Right atrium auricular region (tissue), 2 donors: ENCODE results near the gene TSC1. TPM values are rescaled to one million over a fixed set of nuclear protein-coding genes. Genes with fewer than 3 reads are reported as not detected.

Experiments used
- DNase-seq: peaks from one replicate; pipeline ENCODE4 v3.0.0-alpha.2; 2019; ENCODE audit warnings: low spot score
- H3K27ac ChIP-seq, 2 donors: fragments of 200-600 bp; sonication (generic); 1 replicate in 1 of 2; 2 replicates in 1 of 2; pipeline ENCODE4 v1.5.1; 2016 to 2019
- H3K27me3 ChIP-seq, 2 donors: fragments of 200-600 bp; sonication (generic); one replicate each; pipeline versions ENCODE4 v1.5.1 to v1.6.0; 2017 to 2019
- H3K36me3 ChIP-seq: fragments of 200-600 bp; sonication (generic); one replicate; pipeline ENCODE4 v1.5.1; 2016
- H3K4me1 ChIP-seq, 2 donors: fragments of 200-600 bp; sonication (generic); one replicate each; pipeline versions ENCODE4 v1.5.1 to v1.6.0; 2017 to 2019
- H3K4me3 ChIP-seq, 2 donors: fragments of 200-600 bp; sonication (generic); 1 replicate in 1 of 2; 2 replicates in 1 of 2; pipeline ENCODE4 v1.5.1; 2017 to 2019; ENCODE audit warnings: mild to moderate bottlenecking in 1 of 2, moderate library complexity in 1 of 2
- H3K9me3 ChIP-seq, 2 donors: fragments of 200-600 bp; sonication (generic); one replicate each; pipeline ENCODE4 v1.5.1; 2019
- CTCF ChIP-seq, 2 donors: fragments of 200-600 bp; sonication (generic); IDR thresholded peaks; one replicate each; pipeline ENCODE4 v1.5.1; 2019; ENCODE audit warnings: antibody characterized with exemption in 2 of 2
- total RNA-seq, 2 donors: library from RNA; depleted of rRNA; stranded (reverse); fragments of >200 nt; gene quantifications; one replicate each; pipeline ENCODE4 v1.1.0, GENCODE V29; 2016

Gene TSC1
- total RNA-seq, 2 donors from 2014 or later, result 27.6 to 36.4 TPM

GRCh38 chr9:132919614-132920268 is 24.7 kb downstream of the TSC1 start:
- Histone ChIP-seq H3K4me1 (no peaks in the 10 kb centered on the region), H3K36me3 (peaks cover 87% of the 10 kb centered on the region), H3K9me3 (peaks cover 0 to 5% of the 10 kb centered on the region in 2 donors), H3K27ac (no peak overlapping the region), H3K4me3 (no peak overlapping the region), H3K27me3 (no peaks in the 10 kb centered on the region)
- no peak for TF ChIP-seq CTCF (IDR thresholded peaks at IDR 0.05)
- no peak for DNase-seq

- Histone ChIP-seq H3K27ac (no peak overlapping the region), H3K4me1 (no peaks in the 10 kb centered on the region), H3K9me3 (peaks cover 0 to 5% of the 10 kb centered on the region in 2 donors), H3K27me3 (no peaks in the 10 kb centered on the region), H3K4me3 (no peak overlapping the region), H3K36me3 (peaks cover 69% of the 10 kb centered on the region)
- TF ChIP-seq CTCF (IDR thresholded peaks at IDR 0.05), result no peak
- no peak for DNase-seq
Measured at GRCh38 chr9:132914924-132915323, 29.5 kb downstream of the TSC1 start.

DNA sequence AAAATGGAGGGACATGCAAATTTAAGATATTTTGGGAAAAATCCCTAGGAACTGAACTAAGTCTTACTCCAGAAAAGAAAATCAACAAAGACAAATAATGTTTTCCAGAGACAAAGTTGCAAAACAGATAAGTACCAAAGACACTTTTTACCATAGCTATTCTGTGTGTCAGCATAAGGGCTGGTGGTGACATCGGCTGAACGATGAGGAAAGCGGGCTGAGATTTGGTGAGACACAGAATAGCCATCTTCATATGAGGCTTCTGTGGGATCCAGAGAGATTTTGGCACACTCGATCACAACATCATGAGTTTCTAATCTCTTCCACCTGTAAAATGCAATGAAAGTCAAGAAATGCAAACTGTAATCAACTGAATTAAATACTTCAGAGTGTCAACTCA is 32.3 kb downstream of the TSC1 start:
- H3K4me1 ChIP-seq, result no peaks in the 10 kb centered on the region
- peaks cover 58% of the 10 kb centered on the region for H3K36me3 ChIP-seq
- H3K9me3 ChIP-seq, result peaks cover 0 to 5% of the 10 kb centered on the region in 2 donors
- no peak overlapping the region for H3K27ac ChIP-seq
- TF ChIP-seq CTCF (IDR thresholded peaks at IDR 0.05), result no peak
- DNase-seq, result no peak
- H3K4me3 ChIP-seq, result no peak overlapping the region
- no peaks in the 10 kb centered on the region for H3K27me3 ChIP-seq

DNA sequence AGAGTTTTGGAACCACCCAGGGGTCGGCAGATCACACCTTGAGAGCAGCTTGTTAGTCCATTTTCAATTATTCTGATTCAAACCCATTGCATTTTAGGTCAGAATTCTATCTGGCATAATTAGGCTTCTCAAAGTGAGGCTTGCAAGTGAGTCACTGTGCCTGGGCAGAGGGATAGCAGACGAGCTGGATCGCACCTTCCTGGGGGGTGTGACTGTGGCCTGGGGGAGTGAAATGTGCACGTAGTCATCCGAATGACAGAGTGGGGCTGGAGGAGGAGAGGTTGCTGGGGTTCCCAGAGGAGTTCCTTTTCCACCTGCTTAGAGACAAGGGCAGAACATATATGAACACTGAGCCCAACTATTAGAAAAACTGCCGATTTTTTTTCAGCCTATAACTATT is 34.0 kb downstream of the TSC1 start:
- Histone ChIP-seq H3K27me3 (no peaks in the 10 kb centered on the region), H3K27ac (no peak overlapping the region), H3K4me3 (no peak overlapping the region), H3K4me1 (no peaks in the 10 kb centered on the region), H3K36me3 (peaks cover 55% of the 10 kb centered on the region), H3K9me3 (no peaks in the 10 kb centered on the region)
- no peak for TF ChIP-seq CTCF (IDR thresholded peaks at IDR 0.05)
- no peak for DNase-seq

DNA sequence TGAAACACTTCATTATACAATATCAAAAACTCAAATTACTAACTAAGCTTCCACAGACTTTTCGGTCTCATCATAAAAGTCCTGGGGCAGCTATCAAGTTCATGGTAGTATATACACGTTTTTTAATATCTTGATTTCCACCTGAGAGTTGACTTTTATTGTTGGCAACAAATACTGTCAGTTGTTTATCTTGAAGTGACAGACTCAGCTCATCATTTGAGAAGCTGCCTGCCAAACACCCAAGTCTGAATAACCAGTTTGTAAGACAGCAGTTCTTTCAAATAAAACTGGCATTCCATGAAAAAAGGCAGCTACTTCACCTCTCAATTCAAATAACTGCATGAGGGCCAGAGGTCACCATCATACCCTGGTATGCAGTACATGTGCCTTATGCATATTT is 35.1 kb downstream of the TSC1 start:
- DNase-seq, result no peak
- no peak overlapping the region for H3K4me3 ChIP-seq
- peaks cover 58% of the 10 kb centered on the region for H3K36me3 ChIP-seq
- no peak for TF ChIP-seq CTCF (IDR thresholded peaks at IDR 0.05)
- no peak overlapping the region for H3K27ac ChIP-seq
- no peaks in the 10 kb centered on the region for H3K9me3 ChIP-seq
- no peaks in the 10 kb centered on the region for H3K4me1 ChIP-seq
- H3K27me3 ChIP-seq, result no peaks in the 10 kb centered on the region

DNA sequence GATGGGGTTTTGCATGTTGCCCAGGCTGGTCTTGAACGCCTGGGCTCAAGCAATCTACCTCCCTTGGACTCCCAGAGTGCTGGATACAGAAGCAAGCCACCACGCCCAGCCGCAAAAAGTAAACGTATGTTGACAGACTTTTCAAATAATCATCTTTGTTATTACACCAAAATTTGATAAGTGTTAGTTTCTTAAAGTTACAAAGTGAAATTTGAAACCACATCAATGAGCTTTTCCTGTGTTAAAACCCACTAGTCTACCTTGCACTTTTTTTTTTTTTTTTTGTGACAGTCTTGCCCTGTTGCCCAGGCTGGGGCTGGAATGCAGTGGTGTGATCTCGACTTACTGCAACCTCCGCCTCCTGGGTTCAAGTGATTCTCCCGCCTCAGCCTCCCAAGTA is 35.8 kb downstream of the TSC1 start:
- no peak for DNase-seq
- Histone ChIP-seq H3K36me3 (peaks cover 64% of the 10 kb centered on the region), H3K27me3 (no peaks in the 10 kb centered on the region), H3K27ac (no peak overlapping the region), H3K4me3 (no peak overlapping the region), H3K9me3 (no peaks in the 10 kb centered on the region), H3K4me1 (no peaks in the 10 kb centered on the region)
- TF ChIP-seq CTCF (IDR thresholded peaks at IDR 0.05), result no peak
